ENCODE results near the gene MBNL1. TPM values are rescaled to one million over a fixed set of nuclear protein-coding genes. Genes with fewer than 3 reads are reported as not detected.

Gene MBNL1
- total and polyA plus RNA-seq, 2 of the 4 experiments (the other 2 are of a cell fraction): 127 to 664 TPM

- intact Hi-C loops (cut with micrococcal nuclease) (no loop called here), in situ Hi-C loops (cut with MboI; ENCODE audit: low sequenced_read_pairs) (no loop called here), dilution Hi-C loops (cut with HindIII; ENCODE audit: low sequenced_read_pairs, unreplicated experiment) (no loop called here)
- H2BK20ac ChIP-seq (ENCODE audit: low read depth, low read length): no peak overlapping the region
- no peak overlapping the region for H2AK5ac ChIP-seq (ENCODE audit: low read depth, low read length)
- peaks cover 49% of the 10 kb centered on the region for H4K20me1 ChIP-seq (ENCODE audit: insufficient read depth, low read length)
- no peak overlapping the region for H4K91ac ChIP-seq (ENCODE audit: insufficient read depth, low read depth, low read length)
- H3K56ac ChIP-seq (ENCODE audit: extremely low read depth, insufficient read depth, low read length): no peak overlapping the region
- H3K23ac ChIP-seq (ENCODE audit: low read depth, low read length): 0 out of 2 replicates have a peak overlapping the region, but pooled peaks have one; percentile 10
- ChIA-PET CTCF (interaction anchor here (0.8 to 1.3 kb wide), 2 partner anchors 12 to 38 kb away, joined by 3 to 4 read pairs; no protein-coding TSS in a partner anchor), POLR2A (ENCODE audit: unreplicated experiment) (no interaction called here)
- H3K27me3 ChIP-seq (ENCODE audit: control insufficient read depth, insufficient read depth, low read length): no peaks in the 10 kb centered on the region
- 0 out of 2 replicates have a peak, but pooled peaks cover 2% of the 10 kb centered on the region for H3K36me3 ChIP-seq (ENCODE audit: control insufficient read depth, insufficient read depth, low read length)
- H3K9me1 ChIP-seq (ENCODE audit: insufficient read depth, low read length): peaks cover 13% of the 10 kb centered on the region
- no TSS peak for BruUV-seq (replicated peaks)
- no peak overlapping the region for H2BK5ac ChIP-seq (ENCODE audit: low read depth, low read length, poor library complexity, severe bottlenecking)
- H2BK120ac ChIP-seq (ENCODE audit: low read depth, low read length): no peak overlapping the region
- H2BK15ac ChIP-seq (ENCODE audit: low read depth, low read length): no peak overlapping the region
- ATAC-seq (ENCODE audit: low read depth): no peak
- no CpG with 5 or more reads among the region's 2 CpGs for whole genome bisulfite sequencing, 2 experiments (ENCODE audit: extremely low coverage in 2 of 2, insufficient read length in 1 of 2)
- peaks cover 11% of the 10 kb centered on the region; the same call in 1 of the 2 replicates for H3K4me1 ChIP-seq (ENCODE audit: control insufficient read depth, insufficient read depth, low read length)
- no peak overlapping the region for H3K27ac ChIP-seq (ENCODE audit: insufficient read depth, low read length)
- DNase-seq: no peak
- H2AK9ac ChIP-seq (replicated peaks; ENCODE audit: low read depth, low read length, poor library complexity): no peak overlapping the region
- H3K4ac ChIP-seq (ENCODE audit: low read depth, low read length): no peak overlapping the region
- no peak overlapping the region for H2AFZ ChIP-seq (replicated peaks; ENCODE audit: low read length, poor library complexity)
- peaks cover 12 to 63% of the 10 kb centered on the region in 2 experiments; a peak in 3 of 4 replicates for H3K79me1 ChIP-seq (ENCODE audit: low read depth in 1 of 2, low read length in 2 of 2)
- H3K4me2 ChIP-seq (ENCODE audit: low read depth, low read length): no peak overlapping the region
- H3K18ac ChIP-seq (ENCODE audit: low read depth, low read length): no peak overlapping the region
- H4K8ac ChIP-seq (ENCODE audit: low read depth in 2 of 2, low read length in 2 of 2): no peak overlapping the region
- H3K4me3 ChIP-seq (ENCODE audit: insufficient read depth, low read depth, low read length): no peak overlapping the region
- H3K9ac ChIP-seq (ENCODE audit: low read depth, low read length): no peak overlapping the region
- TF ChIP-seq CEBPB (IDR thresholded peaks at IDR 0.05; ENCODE audit: low read depth, low read length) (no peak), RFX5 (IDR thresholded peaks at IDR 0.05; ENCODE audit: low read depth, low read length) (no peak)
- no peak overlapping the region for H3K14ac ChIP-seq (replicated peaks; ENCODE audit: low read depth, low read length)
- H3K9me3 ChIP-seq (ENCODE audit: control insufficient read depth, insufficient read depth, low read length): no peaks in the 10 kb centered on the region
- 0 out of 2 replicates have a peak overlapping the region, but pooled peaks have one; percentile 52 for H4K5ac ChIP-seq (ENCODE audit: low read depth, low read length)
Measured at GRCh38 chr3:152360302-152360701, 91.6 kb downstream of the MBNL1 start.
